Fibroblast of lung (primary cell): ENCODE measurements around the gene MAP7. TPM values are rescaled to one million over a fixed set of nuclear protein-coding genes. Genes with fewer than 3 reads are reported as not detected.

Source experiments
- DNase-seq, 2 donors: peaks; one replicate each; pipeline versions ENCODE4 v3.0.0 to v3.0.0-alpha.2; 2010; ENCODE audit warnings: low read depth in 2 of 2
- H2AFZ ChIP-seq: 2 replicates; pipeline ENCODE4 v1.5.1; 2012; ENCODE audit warnings: low read length, control low read depth, inconsistent platforms
- H3K27ac ChIP-seq: 2 replicates; pipeline ENCODE4 v1.5.1; 2011; ENCODE audit warnings: low read length, control low read depth; ENCODE audit not compliant: insufficient read depth
- H3K27me3 ChIP-seq: 2 replicates; pipeline ENCODE4 v1.5.1; 2011; ENCODE audit warnings: mild to moderate bottlenecking, low read length; ENCODE audit not compliant: control insufficient read depth, insufficient read depth
- H3K36me3 ChIP-seq: 2 replicates; pipeline ENCODE4 v1.5.1; 2011; ENCODE audit warnings: low read length; ENCODE audit not compliant: control insufficient read depth, insufficient read depth
- H3K4me1 ChIP-seq: 2 replicates; pipeline ENCODE4 v1.5.1; 2011; ENCODE audit warnings: low read length; ENCODE audit not compliant: control insufficient read depth, insufficient read depth; ENCODE audit errors: extremely low read depth
- H3K4me2 ChIP-seq: 2 replicates; pipeline ENCODE4 v1.5.1; 2011; ENCODE audit warnings: low read length, control low read depth; ENCODE audit not compliant: insufficient read depth; ENCODE audit errors: extremely low read depth
- H3K4me3 ChIP-seq, 4 experiments: fragments of 200-600 bp in 1 of 4; sonication (generic) in 1 of 4; replicated peaks in 1 of 4; 2 replicates each; pipeline ENCODE4 v1.5.1; 2011 to 2016; ENCODE audit warnings: low read length in 4 of 4, low read depth in 3 of 4, mild to moderate bottlenecking in 3 of 4, control low read depth in 2 of 4, inconsistent platforms in 1 of 4, mixed read lengths in 1 of 4; ENCODE audit not compliant: insufficient read depth in 1 of 4; ENCODE audit errors: control extremely low read depth in 1 of 4
- H3K79me2 ChIP-seq: 2 replicates; pipeline ENCODE4 v1.5.1; 2012; ENCODE audit warnings: mild to moderate bottlenecking, low read length, inconsistent platforms; ENCODE audit not compliant: control insufficient read depth, insufficient read depth
- H3K9ac ChIP-seq: 2 replicates; pipeline ENCODE4 v1.5.1; 2011; ENCODE audit warnings: mild to moderate bottlenecking, low read length, control low read depth; ENCODE audit not compliant: insufficient read depth
- H3K9me3 ChIP-seq: 2 replicates; pipeline ENCODE4 v1.5.1; 2012; ENCODE audit warnings: low read depth, low read length; ENCODE audit not compliant: control insufficient read depth, insufficient read depth
- H4K20me1 ChIP-seq: 2 replicates; pipeline ENCODE4 v1.5.1; 2011; ENCODE audit warnings: low read length; ENCODE audit not compliant: control insufficient read depth, insufficient read depth; ENCODE audit errors: extremely low read depth
- CTCF ChIP-seq, 2 donors: IDR thresholded peaks in 1 of 2; conservative IDR thresholded peaks in 1 of 2; 1 replicate in 1 of 2; 2 replicates in 1 of 2; pipeline ENCODE4 v1.5.1; 2011 to 2012; ENCODE audit warnings: low read length in 2 of 2, control low read depth in 1 of 2, inconsistent platforms in 1 of 2, low read depth in 1 of 2, mild to moderate bottlenecking in 1 of 2
- EZH2 ChIP-seq: IDR thresholded peaks from 2 replicates; pipeline ENCODE4 v1.5.1; 2012; ENCODE audit warnings: low read length, control low read depth, mild to moderate bottlenecking; ENCODE audit errors: missing control alignments
- polyA plus RNA-seq, 2 donors: library from polyadenylated mRNA; depleted of rRNA in 1 of 2; stranded (reverse) in 1 of 2; unstranded in 1 of 2; fragments of >200 nt; gene quantifications; 2 replicates each; pipeline ENCODE4 v1.2.1, GENCODE V29; 2011 to 2012; ENCODE audit warnings: missing spikeins in 1 of 2
- total RNA-seq: library from RNA; depleted of rRNA; stranded (reverse); fragments of >200 nt; gene quantifications from 2 replicates; pipeline ENCODE4 v1.2.1, GENCODE V29; 2014

MAP7 gene
- total and polyA plus RNA-seq, 2 donors (not counting 1 experiment from before 2014, with no cell fraction given) = 0.40 to 1.5 TPM

GRCh38 chr6:136362421-136363356 lies 187.5 kb downstream of the MAP7 start:
- no peak overlapping the region for H3K4me2 ChIP-seq
- no peaks in the 10 kb centered on the region for H4K20me1 ChIP-seq

GRCh38 chr6:136361787-136362186 lies 188.4 kb downstream of the MAP7 start:
- H2AFZ ChIP-seq = no peak overlapping the region
- no peaks in the 10 kb centered on the region for H3K27me3 ChIP-seq
- H4K20me1 ChIP-seq = no peaks in the 10 kb centered on the region
- H3K9me3 ChIP-seq = no peaks in the 10 kb centered on the region
- H3K79me2 ChIP-seq = no peaks in the 10 kb centered on the region
- no peak overlapping the region for H3K4me2 ChIP-seq
- H3K4me1 ChIP-seq = no peaks in the 10 kb centered on the region
- DNase-seq = no peak
- no peak overlapping the region for H3K4me3 ChIP-seq
- H3K9ac ChIP-seq = no peak overlapping the region
- no peak overlapping the region for H3K27ac ChIP-seq
- no peaks in the 10 kb centered on the region for H3K36me3 ChIP-seq
- TF ChIP-seq CTCF (conservative IDR thresholded peaks at IDR 0.05 in 1 of 2, IDR thresholded peaks at IDR 0.05 in 1 of 2; ENCODE audit: low read depth in 1 of 2, low read length in 2 of 2) = no peak

More at GRCh38 chr6:136362421-136363356, 187.5 kb downstream of the MAP7 start:
- Histone ChIP-seq H3K4me1 (no peaks in the 10 kb centered on the region), H3K27ac (no peak overlapping the region), H3K9me3 (no peaks in the 10 kb centered on the region), H3K9ac (no peak overlapping the region), H3K4me3 (no peak overlapping the region), H2AFZ (no peak overlapping the region), H3K36me3 (no peaks in the 10 kb centered on the region), H3K27me3 (no peaks in the 10 kb centered on the region), H3K79me2 (no peaks in the 10 kb centered on the region)
- TF ChIP-seq EZH2 = no peak
- no peak for TF ChIP-seq CTCF (conservative IDR thresholded peaks at IDR 0.05 in 1 of 2, IDR thresholded peaks at IDR 0.05 in 1 of 2; ENCODE audit: low read depth in 1 of 2, low read length in 2 of 2)
- DNase-seq = no peak

GRCh38 chr6:136360783-136361182 lies 189.4 kb downstream of the MAP7 start:
- H3K27ac ChIP-seq = no peak overlapping the region
- H3K36me3 ChIP-seq = no peaks in the 10 kb centered on the region
- H3K4me1 ChIP-seq = no peaks in the 10 kb centered on the region
- no peaks in the 10 kb centered on the region for H3K9me3 ChIP-seq
- no peak for TF ChIP-seq CTCF (conservative IDR thresholded peaks at IDR 0.05 in 1 of 2, IDR thresholded peaks at IDR 0.05 in 1 of 2; ENCODE audit: low read depth in 1 of 2, low read length in 2 of 2)
- TF ChIP-seq EZH2 = no peak
- H4K20me1 ChIP-seq = no peaks in the 10 kb centered on the region
- no peaks in the 10 kb centered on the region for H3K27me3 ChIP-seq
- H3K4me2 ChIP-seq = no peak overlapping the region
- no peak overlapping the region for H2AFZ ChIP-seq
- H3K79me2 ChIP-seq = no peaks in the 10 kb centered on the region
- no peak for DNase-seq
- no peak overlapping the region for H3K4me3 ChIP-seq
- H3K9ac ChIP-seq = no peak overlapping the region
